ENCODE measurements around the gene ATP8A2.
A peak's percentile ranks its signal among the peaks of the same experiment; 100 is the strongest.

ATP8A2 gene

DNA sequence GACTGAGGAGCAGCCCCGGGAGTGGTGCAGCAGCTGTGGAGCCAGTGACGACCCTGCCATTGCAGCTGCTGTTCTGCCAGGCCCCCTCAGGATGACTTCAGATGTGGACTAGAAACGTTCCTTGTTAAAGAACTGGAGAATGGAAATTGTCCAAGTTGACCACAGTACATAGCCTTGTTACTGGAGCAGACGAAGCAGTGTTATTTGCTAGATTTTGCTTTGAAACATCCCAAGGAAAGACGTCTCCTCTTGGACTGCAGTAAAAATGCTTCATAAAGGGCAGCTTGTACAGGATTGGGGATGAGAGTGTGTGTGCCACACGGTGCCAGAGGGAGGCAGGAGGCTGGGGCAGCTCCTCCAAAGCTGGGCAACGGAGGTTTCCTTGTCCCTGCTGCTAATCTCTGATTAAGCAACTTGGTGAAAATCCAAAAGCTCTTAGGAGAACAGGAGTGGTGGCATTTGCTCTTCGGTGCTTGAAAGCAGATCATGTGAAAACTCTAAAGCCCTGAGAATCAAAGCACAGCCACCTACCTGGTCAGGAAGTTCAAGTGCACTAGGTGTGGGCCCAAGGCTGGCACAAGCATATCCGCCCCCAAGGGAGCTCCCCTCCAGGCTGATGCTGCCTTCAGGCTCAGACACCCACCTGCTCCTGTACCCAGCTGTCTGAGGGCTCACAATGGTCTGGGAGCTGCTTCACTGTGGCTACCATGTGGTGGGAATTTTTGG, 645.6 kb downstream of the ATP8A2 start:
- no peak for DNase-seq (ENCODE audit: low read depth)

DNA sequence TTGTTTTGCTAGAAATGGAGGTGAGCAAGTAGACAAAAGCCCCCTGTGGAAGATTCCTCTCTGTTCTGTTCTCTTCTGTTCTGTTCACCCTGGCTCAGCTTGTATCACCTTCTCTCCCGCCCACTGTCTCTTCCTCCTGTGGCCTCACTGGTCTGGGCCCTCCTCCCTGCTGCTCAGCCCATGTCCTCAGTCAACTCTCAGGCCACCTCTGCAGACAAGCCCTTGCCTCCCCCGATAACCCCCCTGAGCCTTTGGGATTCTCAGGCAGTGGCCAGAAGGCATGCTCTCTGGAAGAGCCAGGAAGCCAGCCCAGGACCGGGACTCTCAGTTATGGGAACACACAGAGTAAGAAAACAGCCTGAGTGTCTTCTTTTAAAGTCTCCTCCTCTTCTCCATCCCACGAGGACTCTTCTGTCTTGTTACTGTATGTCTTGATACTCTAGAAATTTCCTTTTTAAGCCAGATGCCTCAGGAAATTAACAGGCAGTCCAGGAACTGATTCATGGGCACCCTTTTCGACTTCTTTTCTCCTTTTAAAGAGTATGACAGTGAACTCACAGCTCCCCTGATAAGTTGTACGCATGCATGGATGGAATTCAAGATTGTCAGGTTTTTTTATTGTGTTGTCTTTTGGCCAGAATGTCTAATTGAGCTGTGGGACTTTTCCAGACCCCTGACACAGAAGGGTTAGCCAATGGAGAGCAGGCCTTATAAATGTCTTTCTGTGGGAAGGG, 646.3 kb downstream of the ATP8A2 start:
- DNase-seq (ENCODE audit: low read depth), result no peak

DNA sequence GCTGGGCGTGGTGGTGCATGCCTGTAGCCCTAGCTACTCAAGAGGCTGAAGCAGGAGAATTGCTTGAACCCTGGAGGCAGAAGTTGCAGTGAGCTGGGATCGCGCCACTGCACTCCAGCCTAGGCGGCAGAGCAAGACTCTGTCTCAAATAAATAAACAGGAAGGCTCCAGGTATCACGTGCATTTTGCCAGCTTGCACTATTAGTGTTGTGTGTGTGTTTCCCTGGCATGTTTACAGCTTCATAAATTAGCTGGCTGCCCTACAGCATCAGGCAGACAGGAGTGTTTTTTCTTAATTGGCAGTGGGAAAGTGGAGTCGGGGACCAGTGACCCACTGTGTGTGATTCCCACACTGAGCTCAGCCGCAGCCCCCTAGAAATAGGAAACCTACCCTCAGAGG, 647.5 kb downstream of the ATP8A2 start:
- DNase-seq (ENCODE audit: low read depth), result no peak

DNA sequence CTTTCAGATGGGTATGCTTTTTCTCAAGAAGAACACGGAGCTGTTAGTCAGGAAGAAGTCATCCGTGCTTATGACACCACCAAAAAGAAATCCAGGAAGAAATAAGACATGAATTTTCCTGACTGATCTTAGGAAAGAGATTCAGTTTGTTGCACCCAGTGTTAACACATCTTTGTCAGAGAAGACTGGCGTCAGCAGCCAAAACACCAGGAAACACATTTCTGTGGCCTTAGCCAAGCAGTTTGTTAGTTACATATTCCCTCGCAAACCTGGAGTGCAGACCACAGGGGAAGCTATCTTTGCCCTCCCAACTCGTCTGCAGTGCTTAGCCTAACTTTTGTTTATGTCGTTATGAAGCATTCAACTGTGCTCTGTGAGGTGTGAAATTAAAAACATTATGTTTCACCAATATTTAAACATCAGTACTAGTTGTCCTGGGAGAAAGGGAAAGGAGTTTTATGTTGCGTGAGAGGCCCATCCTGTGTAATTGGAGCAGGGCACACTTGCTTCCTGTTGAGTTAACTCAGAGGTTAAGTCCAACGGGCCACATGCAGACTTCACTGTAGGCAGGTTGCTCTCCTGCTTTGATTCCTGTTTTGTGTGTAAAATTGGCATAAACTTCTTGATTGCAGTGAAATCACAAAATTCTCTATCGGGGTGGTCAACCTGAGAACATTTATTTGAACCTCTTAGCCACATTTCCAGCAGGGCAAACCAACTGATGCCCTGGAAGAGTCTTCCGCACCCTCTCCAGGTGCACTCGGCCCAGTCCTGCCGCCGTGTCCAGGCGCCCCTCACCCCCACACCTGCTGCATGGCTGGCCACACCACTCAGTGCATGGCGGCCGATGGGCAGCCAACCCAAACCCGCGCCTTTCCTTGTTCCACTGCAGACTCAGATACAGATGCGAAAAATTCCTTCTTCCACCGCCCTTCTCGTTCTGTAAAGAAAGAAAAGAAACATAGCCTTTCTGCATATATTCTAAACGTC, 648.4 kb downstream of the ATP8A2 start:
- peak; percentile 59 for DNase-seq (ENCODE audit: low read depth)

DNA sequence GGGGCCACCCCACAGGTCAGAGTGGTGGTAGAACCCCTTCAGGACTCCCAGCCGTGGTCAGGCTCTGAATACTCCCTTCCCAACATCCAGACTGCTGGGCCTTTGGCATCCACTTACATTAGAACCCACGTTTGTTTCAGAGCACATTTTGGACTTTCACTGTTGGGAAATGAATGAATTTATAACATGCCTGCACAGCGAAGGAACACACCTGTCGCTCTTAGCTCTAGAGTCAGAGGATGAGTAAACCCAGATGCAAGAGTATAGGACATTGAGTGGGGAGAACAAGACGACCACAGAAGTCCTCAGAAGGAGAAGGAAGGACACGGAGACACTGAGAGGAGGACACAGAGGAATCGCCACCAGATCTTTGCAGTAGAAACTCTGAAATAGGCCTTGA, 649.1 kb downstream of the ATP8A2 start:
- no peak for DNase-seq (ENCODE audit: low read depth)

DNA sequence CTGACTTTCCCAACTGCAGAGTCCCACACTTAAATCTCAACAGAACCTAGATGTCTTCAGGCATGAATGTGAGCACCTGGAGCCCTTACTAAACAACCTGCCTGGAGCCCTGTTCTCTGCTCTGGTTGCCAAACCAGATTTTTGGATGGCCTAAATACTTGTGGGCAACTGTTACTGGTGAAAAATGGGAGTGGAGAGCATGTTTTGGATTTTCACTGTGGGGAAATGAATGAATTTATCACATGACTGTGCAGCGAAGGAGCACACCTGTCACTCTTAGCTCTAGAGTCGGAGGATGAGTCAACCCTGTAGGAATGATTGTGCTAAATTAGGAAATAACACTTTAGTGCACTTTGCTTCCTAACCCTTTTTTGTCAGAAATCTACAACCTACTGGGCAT, 649.7 kb downstream of the ATP8A2 start:
- DNase-seq (ENCODE audit: low read depth), result no peak

DNA sequence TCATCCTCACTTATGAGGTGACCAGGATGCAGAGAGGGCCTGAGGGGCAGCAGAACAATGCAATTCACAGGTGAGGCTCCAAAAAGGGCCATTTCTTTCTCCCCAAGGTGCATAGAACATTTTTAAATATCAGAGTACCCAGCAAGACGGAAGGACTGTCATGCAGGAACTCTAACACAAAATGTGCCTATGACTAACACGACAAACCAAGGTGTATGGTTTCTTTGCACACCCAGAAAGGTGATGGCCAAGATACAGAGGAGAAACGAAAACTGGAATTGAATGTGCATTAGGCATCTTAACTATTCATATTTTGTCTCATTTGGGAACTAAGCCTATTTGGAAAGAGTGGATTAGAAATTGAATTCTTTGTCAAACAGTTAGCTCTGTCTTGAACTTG, 650.2 kb downstream of the ATP8A2 start:
- no peak for DNase-seq (ENCODE audit: low read depth)

DNA sequence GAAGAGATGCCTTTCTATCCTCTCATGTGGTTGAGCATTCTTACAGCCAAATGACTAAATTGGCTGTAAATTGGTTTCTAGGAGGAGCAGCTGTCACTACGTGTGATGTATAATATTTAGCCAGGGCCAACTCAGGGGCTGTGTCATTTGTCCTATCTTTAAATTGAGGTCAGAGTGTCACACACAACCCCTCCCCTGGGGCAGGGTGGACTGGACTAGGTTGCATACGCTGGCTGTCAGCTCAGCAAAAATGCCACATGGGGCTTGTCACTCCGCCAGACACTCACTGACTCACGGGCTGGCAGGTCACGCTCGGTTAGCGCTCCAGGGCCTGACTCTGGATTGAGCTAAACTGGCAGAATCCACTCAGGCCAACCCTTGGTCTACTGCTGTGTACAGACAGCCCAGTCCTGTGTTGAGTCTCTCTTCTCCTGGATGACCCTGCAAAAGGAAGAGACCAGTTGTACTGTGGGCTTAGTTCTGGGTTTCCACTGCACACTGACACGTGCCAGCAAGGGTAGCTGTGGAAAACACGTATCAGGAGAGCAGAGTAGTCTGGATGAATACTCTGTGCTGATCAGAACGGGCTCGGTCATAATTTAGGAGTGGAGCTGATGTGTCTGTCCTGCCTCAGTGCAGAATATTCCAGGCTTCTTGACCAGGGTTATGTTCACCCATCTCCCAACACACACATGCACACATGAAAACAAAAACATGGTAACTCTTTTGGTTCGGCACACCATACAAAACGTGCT, 650.9 kb downstream of the ATP8A2 start:
- peak; percentile 56 for DNase-seq (ENCODE audit: low read depth)

DNA sequence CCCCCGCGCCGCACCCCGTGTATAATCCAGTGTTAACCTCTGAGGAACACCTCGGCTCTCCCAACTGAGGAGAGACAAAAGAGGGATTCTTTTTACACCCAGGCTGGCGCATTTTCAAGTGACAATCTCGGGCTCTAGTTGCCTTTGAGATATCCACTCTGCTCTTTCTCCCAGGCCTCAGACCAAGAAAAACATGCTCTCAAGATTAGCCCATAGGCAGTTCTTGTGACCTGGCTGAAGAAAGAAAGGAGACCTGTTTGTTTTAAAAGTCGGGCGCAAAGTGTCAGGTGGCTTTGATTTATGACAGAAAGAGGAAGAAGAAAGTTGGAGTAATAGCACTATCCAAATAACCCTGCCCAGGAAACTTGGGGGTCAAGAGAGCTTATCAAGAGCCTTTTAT, 652.8 kb downstream of the ATP8A2 start:
- no peak for DNase-seq (ENCODE audit: low read depth)

DNA sequence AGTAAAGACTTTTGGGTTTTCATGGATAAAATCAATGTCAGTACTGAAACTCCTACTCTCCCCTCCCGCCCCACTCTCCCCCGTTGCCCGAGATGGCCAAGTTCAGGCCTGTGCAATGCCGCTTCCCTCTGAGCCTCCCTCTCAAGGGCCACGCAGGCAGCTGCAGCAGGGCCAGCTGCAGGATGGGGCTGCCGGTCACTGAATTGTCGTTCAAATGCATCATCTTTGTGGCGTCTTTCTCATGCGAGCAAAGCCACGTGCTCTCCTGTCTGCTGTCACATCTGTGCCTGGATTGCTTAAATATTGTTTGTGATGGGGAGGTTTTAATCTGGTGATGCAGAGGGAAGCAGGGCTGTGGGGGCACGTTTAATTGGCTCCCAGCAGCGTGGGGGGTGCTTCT, 653.4 kb downstream of the ATP8A2 start:
- DNase-seq (ENCODE audit: low read depth), result no peak

DNA sequence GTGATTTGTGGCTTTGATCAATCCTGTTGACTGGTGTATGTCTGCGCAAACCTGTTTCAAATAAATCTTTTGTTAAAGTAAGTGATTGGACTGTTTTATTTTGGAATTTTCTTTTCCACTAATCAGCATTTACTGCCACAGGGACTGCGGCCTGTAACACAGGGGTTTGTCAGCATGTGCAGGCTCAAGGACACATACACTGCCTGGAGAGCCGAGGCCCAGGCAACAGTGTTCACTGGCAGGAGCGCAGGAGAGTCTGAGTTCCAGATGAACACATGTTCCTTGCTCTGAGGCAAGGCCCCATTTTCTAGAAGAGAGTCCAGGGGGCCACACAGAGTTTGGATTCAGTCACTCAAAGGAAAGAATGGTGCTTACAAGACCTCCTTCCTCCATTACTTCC, 654.0 kb downstream of the ATP8A2 start:
- DNase-seq (ENCODE audit: low read depth), result no peak

DNA sequence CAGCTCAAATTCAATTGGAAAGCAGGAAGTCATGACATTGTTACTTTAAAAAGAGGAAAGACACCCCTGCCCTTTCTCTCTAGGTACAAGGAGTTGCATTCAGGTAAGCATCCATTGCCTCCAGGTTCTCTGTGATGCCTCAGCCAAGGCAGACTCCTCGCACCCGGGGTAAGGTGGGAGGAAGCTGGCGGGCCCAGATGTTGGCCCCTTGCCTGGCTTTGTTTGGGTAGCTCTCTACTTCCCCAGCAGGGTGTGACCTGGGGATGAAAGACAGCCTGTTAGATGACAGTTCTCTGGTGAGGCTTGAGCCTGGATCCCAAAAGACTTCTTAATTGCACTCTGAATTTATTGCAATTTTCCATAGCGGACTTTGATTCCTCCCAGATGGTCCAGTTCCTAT, 654.4 kb downstream of the ATP8A2 start:
- DNase-seq (ENCODE audit: low read depth), result no peak

DNA sequence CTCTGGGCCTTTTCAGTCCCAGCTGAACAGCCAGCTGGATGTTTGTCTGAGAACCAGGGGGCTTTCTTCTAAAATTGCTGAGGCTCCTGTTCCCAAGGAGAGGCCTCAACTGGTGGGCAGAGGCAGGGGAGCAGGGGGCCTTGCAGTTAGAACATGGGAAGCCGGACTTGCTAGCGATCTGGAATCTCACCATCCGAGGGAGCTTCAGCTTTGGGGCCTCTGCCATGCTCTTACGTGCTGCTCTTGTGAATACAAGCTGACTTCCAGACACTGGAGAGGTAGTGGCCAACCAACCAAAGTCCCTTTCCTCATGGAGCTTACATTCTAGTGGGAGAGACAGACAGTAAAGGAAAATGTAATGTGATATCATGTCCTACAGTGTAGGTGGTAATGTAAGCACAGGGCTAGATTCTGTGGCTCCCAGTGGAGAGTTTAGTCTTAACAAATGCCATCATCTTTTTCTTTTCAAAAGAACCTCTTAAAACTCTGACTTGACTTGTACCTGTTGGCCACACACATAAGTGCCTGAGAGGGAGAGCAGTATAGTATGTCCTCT, 657.9 kb downstream of the ATP8A2 start:
- DNase-seq (ENCODE audit: low read depth), result no peak

DNA sequence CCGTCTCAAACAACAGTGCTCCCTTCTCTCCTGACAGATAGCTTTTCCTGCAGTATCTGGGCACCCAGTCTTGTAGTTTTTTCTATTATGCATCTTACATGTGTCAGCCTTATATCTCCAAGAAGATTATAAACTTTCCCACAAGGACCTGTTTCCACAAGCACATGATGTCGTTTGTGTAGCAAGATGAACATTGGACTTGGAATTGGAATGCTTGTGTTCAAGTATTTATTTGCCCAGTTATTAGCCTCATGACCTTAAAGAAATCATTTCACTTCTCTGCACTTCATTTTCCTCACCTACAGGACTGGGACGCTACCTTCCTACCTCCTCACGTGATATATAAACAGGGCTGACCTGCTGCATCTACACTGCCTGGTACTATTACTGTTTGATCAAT, 658.6 kb downstream of the ATP8A2 start:
- DNase-seq (ENCODE audit: low read depth), result no peak

DNA sequence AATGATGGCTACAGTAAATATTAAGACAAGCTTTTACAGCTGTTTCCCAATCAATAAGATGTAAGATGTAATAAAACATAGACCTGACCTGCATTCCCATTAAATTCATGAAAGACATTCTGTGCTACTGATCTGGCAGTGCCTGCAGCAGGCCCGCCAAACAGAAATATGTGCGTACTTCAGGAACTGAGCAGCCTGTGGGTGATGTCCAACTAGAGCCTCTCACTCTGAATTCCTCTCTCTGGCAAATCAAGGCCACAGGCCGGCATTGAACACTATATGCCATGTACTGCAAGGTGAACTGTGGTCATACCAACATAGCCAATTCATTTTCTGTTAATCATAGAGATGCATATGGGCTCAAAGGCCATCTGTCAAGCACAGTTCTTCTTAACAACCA, 662.2 kb downstream of the ATP8A2 start:
- no peak for DNase-seq (ENCODE audit: low read depth)

DNA sequence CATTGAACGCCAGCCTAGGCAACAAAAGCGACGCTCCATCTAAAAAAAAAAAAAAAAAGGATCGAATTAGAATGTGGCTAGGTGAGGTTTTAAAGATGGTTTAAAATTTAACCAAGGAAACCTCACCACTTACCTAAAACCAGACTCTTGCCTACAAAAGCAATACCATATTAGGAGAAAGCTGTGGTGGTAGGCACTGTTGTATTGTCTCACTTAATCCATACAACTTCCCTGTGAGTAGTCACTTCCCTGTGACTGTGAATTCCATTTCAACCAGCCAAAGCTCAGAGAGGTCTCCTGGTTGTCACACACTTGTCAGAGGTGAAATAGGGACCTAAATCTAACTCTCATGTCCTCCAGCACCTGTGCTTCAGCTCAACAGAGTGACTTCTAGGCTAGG, 664.6 kb downstream of the ATP8A2 start:
- no peak for DNase-seq (ENCODE audit: low read depth)

DNA sequence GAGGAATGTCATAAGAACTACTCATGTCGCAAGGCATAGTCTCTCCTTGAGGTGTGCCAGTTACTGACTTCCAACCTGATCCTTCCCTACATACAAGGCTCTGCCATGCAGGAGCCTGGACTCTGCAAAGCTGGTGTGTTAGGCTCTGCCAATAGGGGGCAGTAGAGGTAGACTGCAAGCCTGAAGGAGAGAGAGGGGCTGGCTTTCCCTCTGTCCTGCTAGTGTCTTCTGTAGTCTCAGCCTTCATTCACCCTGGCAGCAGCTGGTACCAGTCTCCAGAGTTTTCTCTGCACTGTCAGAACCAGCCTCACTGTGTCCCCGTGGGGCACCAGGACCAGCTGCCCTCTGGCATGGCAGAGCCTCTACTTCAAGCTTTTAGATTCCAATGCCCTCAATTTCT, 665.5 kb downstream of the ATP8A2 start:
- peak; percentile 14 for DNase-seq (ENCODE audit: low read depth)

DNA sequence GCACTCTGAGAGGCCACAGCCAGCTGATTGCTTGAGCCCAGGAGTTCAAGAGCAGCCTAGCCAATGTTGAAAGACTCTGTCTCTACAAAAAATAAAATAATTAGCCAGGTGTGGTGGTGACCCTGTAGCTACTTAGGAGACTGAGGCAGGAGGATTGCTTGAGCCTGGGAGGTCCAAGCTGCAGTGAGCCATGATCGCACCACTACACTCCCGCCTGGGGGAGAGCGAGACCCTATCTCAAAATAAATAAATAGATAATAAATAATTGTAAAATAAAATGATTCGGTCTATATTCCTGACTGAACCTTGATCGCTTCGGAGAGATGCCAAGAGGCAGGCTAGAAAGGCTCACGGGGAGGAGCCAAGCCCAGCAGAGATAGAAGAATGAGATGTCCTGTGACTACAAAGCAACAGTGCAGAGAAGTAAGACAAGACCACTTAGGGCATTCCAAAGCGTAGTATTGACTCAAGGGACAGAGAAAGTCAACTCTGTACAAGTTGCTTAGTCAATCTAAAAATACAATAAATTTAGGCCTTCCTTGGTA, 667.2 kb downstream of the ATP8A2 start:
- DNase-seq (ENCODE audit: low read depth), result no peak

DNA sequence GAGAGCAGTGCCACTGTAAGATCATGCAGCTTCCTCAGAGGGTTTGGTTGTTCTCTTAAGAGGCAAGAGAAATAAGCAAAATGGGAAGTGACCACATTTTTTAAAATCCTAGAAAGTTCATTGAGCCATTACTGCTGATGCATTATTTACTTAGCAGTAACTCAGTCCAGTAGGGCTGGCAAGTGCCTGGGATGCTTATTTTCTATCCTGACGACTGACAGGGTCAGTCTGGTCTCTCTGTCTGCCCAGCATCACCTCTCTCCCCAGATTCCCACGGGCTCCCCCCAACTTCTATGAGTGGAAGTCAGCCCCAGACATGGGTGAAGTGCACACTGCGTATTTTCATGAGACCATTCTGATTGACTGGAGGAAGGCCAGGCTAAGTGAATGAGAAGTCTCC, 669.7 kb downstream of the ATP8A2 start:
- no peak for DNase-seq (ENCODE audit: low read depth)

DNA sequence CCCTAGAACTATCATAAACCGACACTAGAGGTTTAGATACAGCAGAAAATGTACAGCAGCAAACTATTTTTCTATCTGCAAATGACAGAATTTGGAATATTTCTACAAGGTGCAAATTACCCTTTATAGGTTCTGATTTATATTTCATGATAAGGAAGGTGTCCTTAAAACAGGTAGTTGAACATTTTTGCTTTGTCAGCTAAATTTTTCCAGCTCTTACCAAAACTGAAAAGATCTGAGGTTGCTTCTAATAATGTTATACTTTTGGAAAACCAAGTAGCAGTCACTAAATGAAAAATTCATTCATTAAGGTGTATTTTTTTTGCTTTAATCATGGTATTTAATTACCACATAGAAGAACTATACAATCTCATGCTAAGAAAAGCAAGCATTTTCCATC, 671.0 kb downstream of the ATP8A2 start:
- no peak for DNase-seq (ENCODE audit: low read depth)

DNA sequence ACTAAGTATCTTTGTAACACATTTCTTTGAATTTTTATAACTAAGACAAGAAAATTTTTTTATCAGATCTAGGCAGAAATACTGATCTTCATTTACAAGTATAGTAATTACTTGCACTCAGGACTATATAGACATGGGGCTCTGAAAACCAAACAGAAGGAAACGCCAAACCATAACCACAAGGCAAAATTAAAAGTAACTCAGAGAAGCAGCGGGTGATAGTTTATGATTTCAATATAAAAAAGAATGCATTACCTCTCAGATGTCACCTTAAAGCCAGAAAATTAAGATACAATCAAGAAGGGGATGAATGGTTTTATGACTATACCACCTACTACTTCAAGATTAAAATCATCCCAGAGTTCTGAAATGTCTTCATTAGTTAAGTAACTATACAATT, 673.4 kb downstream of the ATP8A2 start:
- no peak for DNase-seq (ENCODE audit: low read depth)
